ENCODE data around the gene PACRG.

PACRG gene

DNA sequence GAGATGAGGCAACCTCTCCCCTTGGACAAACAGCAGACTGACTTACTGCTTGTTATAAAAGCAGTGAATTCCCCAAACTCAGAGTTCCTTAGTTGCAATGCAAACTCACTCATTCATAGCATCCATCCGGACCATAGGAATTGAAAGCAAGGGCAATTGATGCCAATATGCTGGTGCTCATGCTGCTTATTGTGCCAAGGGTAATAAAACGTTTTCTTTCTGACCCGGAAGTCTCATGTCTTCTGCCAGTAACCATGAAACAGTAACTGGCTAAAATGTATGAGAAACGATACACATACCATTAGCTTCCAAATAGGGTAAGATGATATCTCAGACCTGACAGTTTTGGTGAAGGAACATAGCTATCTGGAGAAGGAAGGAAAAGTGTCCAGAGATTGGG, 18.3 kb upstream of the PACRG start:
- H3K36me3 ChIP-seq (ENCODE audit: control insufficient read depth, insufficient read depth, low read length): no peaks in the 10 kb centered on the region
- no peaks in the 10 kb centered on the region for H3K4me1 ChIP-seq (ENCODE audit: control insufficient read depth, insufficient read depth, low read length, poor library complexity, severe bottlenecking)
- H3K9me3 ChIP-seq (ENCODE audit: control insufficient read depth, low read length): no peaks in the 10 kb centered on the region
- no peak overlapping the region for H3K27ac ChIP-seq (ENCODE audit: low read depth, low read length, severe bottlenecking)
- WGBS, 2 experiments (ENCODE audit: insufficient coverage in 2 of 2): 83 to 100% methylated on average over 1 to 2 of the region's 4 CpGs
- H3K4me3 ChIP-seq (ENCODE audit: extremely low read depth, insufficient read depth, low read length, poor library complexity, severe bottlenecking): no peak overlapping the region

GRCh38 chr6:162710419-162710818, 17.4 kb upstream of the PACRG start:
- no CpG with 5 or more reads among the region's 1 CpG for WGBS, 2 experiments (ENCODE audit: insufficient coverage in 2 of 2)
- Histone ChIP-seq H3K4me1 (ENCODE audit: control insufficient read depth, insufficient read depth, low read length, poor library complexity, severe bottlenecking) (no peaks in the 10 kb centered on the region), H3K36me3 (ENCODE audit: control insufficient read depth, insufficient read depth, low read length) (no peaks in the 10 kb centered on the region), H3K27ac (ENCODE audit: low read depth, low read length, severe bottlenecking) (no peak overlapping the region), H3K4me3 (ENCODE audit: extremely low read depth, insufficient read depth, low read length, poor library complexity, severe bottlenecking) (no peak overlapping the region), H3K9me3 (ENCODE audit: control insufficient read depth, low read length) (no peaks in the 10 kb centered on the region)

GRCh38 chr6:162710936-162711335, 16.8 kb upstream of the PACRG start:
- H3K36me3 ChIP-seq (ENCODE audit: control insufficient read depth, insufficient read depth, low read length): no peaks in the 10 kb centered on the region
- no peak overlapping the region for H3K4me3 ChIP-seq (ENCODE audit: extremely low read depth, insufficient read depth, low read length, poor library complexity, severe bottlenecking)
- no peak overlapping the region for H3K27ac ChIP-seq (ENCODE audit: low read depth, low read length, severe bottlenecking)
- no peaks in the 10 kb centered on the region for H3K9me3 ChIP-seq (ENCODE audit: control insufficient read depth, low read length)
- 90 to 92% methylated on average over 2 of the region's 2 CpGs for WGBS, 2 experiments (ENCODE audit: insufficient coverage in 2 of 2)
- no peaks in the 10 kb centered on the region for H3K4me1 ChIP-seq (ENCODE audit: control insufficient read depth, insufficient read depth, low read length, poor library complexity, severe bottlenecking)

DNA sequence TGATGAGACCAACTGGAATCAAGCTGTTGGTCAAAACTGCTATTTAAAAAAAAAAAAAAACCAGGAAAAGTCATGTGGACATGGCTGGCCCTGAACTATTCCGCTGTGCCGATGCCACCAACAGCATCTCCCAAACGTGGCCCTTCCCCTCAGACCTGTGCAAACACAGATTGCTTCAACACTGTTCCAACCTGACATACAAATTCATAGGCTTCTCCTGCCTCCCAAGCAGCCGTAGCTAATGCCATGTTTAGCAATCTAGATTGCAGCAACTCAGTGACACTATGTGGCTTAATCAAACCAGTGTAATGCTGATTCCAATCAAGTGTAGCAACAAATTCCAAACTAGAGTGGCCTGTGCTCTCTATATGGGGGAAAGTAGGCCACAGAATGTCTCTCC, 16.4 kb upstream of the PACRG start:
- Histone ChIP-seq H3K4me1 (ENCODE audit: control insufficient read depth, insufficient read depth, low read length, poor library complexity, severe bottlenecking) (no peaks in the 10 kb centered on the region), H3K36me3 (ENCODE audit: control insufficient read depth, insufficient read depth, low read length) (no peaks in the 10 kb centered on the region), H3K4me3 (ENCODE audit: extremely low read depth, insufficient read depth, low read length, poor library complexity, severe bottlenecking) (no peak overlapping the region), H3K27ac (ENCODE audit: low read depth, low read length, severe bottlenecking) (no peak overlapping the region), H3K9me3 (ENCODE audit: control insufficient read depth, low read length) (no peaks in the 10 kb centered on the region)
- WGBS, 2 experiments (ENCODE audit: insufficient coverage in 2 of 2): 70 to 72% methylated on average over 4 of the region's 4 CpGs

GRCh38 chr6:162712694-162713093, 15.1 kb upstream of the PACRG start:
- no peaks in the 10 kb centered on the region for H3K4me1 ChIP-seq (ENCODE audit: control insufficient read depth, insufficient read depth, low read length, poor library complexity, severe bottlenecking)
- no peak overlapping the region for H3K4me3 ChIP-seq (ENCODE audit: extremely low read depth, insufficient read depth, low read length, poor library complexity, severe bottlenecking)
- H3K36me3 ChIP-seq (ENCODE audit: control insufficient read depth, insufficient read depth, low read length): no peaks in the 10 kb centered on the region
- no peak overlapping the region for H3K27ac ChIP-seq (ENCODE audit: low read depth, low read length, severe bottlenecking)
- WGBS, 2 experiments (ENCODE audit: insufficient coverage in 2 of 2): no CpG with 5 or more reads among the region's 2 CpGs
- H3K9me3 ChIP-seq (ENCODE audit: control insufficient read depth, low read length): no peaks in the 10 kb centered on the region

- Histone ChIP-seq H3K4me3 (ENCODE audit: extremely low read depth, insufficient read depth, low read length, poor library complexity, severe bottlenecking) (no peak overlapping the region), H3K27ac (ENCODE audit: low read depth, low read length, severe bottlenecking) (no peak overlapping the region), H3K9me3 (ENCODE audit: control insufficient read depth, low read length) (no peaks in the 10 kb centered on the region), H3K4me1 (ENCODE audit: control insufficient read depth, insufficient read depth, low read length, poor library complexity, severe bottlenecking) (no peaks in the 10 kb centered on the region), H3K36me3 (ENCODE audit: control insufficient read depth, insufficient read depth, low read length) (no peaks in the 10 kb centered on the region)
- WGBS, 2 experiments (ENCODE audit: insufficient coverage in 2 of 2): 53 to 63% methylated on average over 5 to 6 of the region's 13 CpGs
Measured at GRCh38 chr6:162713974-162714780, 13.6 kb upstream of the PACRG start.

DNA sequence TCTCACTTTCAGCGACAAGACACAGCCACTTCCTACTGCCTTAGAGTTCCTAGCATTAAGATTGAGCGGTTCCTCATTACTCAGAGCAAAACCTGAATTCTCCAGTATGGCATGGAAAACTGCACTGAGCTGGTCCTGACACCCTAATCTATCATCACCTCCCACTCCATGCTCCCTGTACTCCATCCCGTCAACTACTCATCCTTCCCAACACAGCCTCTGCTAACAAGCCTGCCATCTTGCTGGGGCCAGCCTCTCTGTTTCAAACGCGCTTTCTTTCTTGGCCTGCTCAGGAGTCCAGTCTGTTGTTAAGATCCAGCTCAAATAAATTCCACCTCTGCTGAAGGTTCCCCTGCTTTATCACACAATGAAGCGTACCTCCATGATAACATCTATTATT, 12.2 kb upstream of the PACRG start:
- Histone ChIP-seq H3K4me3 (ENCODE audit: extremely low read depth, insufficient read depth, low read length, poor library complexity, severe bottlenecking) (no peak overlapping the region), H3K9me3 (ENCODE audit: control insufficient read depth, low read length) (no peaks in the 10 kb centered on the region), H3K27ac (ENCODE audit: low read depth, low read length, severe bottlenecking) (no peak overlapping the region), H3K4me1 (ENCODE audit: control insufficient read depth, insufficient read depth, low read length, poor library complexity, severe bottlenecking) (no peaks in the 10 kb centered on the region), H3K36me3 (ENCODE audit: control insufficient read depth, insufficient read depth, low read length) (no peaks in the 10 kb centered on the region)
- WGBS, 2 experiments (ENCODE audit: insufficient coverage in 2 of 2): 88 to 95% methylated on average over 5 to 6 of the region's 6 CpGs

DNA sequence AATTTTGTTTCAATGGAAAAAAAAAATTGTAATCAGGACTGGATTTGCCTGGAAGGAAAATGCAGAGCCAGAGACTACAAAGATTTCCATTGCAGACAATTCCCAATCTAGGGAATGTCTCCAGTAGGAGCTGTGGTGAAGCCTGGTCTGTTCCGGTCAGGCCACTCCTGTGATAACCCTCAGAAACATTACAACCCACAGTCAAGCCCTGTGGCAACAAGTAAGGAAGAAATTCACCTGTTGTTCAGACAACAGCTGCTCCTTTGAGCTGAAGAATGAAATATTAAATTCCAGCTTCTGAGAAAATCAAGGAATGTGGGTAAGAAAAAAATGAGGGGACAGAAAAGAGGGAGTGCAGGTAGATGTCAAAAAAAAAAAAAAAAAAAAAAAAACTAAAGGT, 8.2 kb upstream of the PACRG start:
- no peak overlapping the region for H3K4me3 ChIP-seq (ENCODE audit: extremely low read depth, insufficient read depth, low read length, poor library complexity, severe bottlenecking)
- H3K27ac ChIP-seq (ENCODE audit: low read depth, low read length, severe bottlenecking): no peak overlapping the region
- H3K9me3 ChIP-seq (ENCODE audit: control insufficient read depth, low read length): no peaks in the 10 kb centered on the region
- H3K4me1 ChIP-seq (ENCODE audit: control insufficient read depth, insufficient read depth, low read length, poor library complexity, severe bottlenecking): no peaks in the 10 kb centered on the region
- WGBS, 2 experiments (ENCODE audit: insufficient coverage in 2 of 2): 100% methylated on average over 1 of the region's 1 CpG; no CpG with 5 or more reads in 1 of the 2 experiments
- H3K36me3 ChIP-seq (ENCODE audit: control insufficient read depth, insufficient read depth, low read length): no peaks in the 10 kb centered on the region

- no peaks in the 10 kb centered on the region for H3K9me3 ChIP-seq (ENCODE audit: control insufficient read depth, low read length)
- H3K4me3 ChIP-seq (ENCODE audit: extremely low read depth, insufficient read depth, low read length, poor library complexity, severe bottlenecking): no peak overlapping the region
- no peaks in the 10 kb centered on the region for H3K36me3 ChIP-seq (ENCODE audit: control insufficient read depth, insufficient read depth, low read length)
- H3K4me1 ChIP-seq (ENCODE audit: control insufficient read depth, insufficient read depth, low read length, poor library complexity, severe bottlenecking): no peaks in the 10 kb centered on the region
- no peak overlapping the region for H3K27ac ChIP-seq (ENCODE audit: low read depth, low read length, severe bottlenecking)
- 88 to 100% methylated on average over 1 to 2 of the region's 2 CpGs for WGBS, 2 experiments (ENCODE audit: insufficient coverage in 2 of 2)
Measured at GRCh38 chr6:162721404-162721687, 6.4 kb upstream of the PACRG start.

- no peaks in the 10 kb centered on the region for H3K9me3 ChIP-seq (ENCODE audit: control insufficient read depth, low read length)
- WGBS, 2 experiments (ENCODE audit: insufficient coverage in 2 of 2): 73 to 100% methylated on average over 1 to 2 of the region's 2 CpGs
- H3K27ac ChIP-seq (ENCODE audit: low read depth, low read length, severe bottlenecking): no peak overlapping the region
- H3K36me3 ChIP-seq (ENCODE audit: control insufficient read depth, insufficient read depth, low read length): no peaks in the 10 kb centered on the region
- no peak overlapping the region for H3K4me3 ChIP-seq (ENCODE audit: extremely low read depth, insufficient read depth, low read length, poor library complexity, severe bottlenecking)
- no peaks in the 10 kb centered on the region for H3K4me1 ChIP-seq (ENCODE audit: control insufficient read depth, insufficient read depth, low read length, poor library complexity, severe bottlenecking)
Measured at GRCh38 chr6:162722226-162722625, 5.5 kb upstream of the PACRG start.

DNA sequence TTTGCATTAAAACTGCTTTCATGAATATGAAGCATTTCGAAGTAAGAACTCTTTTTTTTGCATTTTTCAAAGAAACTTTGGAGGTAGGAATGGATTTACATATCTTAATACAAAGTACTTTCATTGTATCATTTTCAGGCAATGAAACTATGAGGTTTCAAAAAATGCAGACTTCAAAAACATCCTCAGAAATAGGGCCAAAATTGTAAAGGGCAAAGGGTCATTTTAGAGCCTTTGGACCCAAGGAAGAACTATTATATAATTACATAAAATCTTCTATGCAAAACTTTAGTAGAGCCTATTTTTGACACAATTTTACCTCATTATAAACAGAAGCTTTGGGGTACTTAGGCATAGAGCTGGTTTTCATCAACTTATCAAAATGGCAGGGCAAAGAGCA, 5.1 kb upstream of the PACRG start:
- Histone ChIP-seq H3K27ac (ENCODE audit: low read depth, low read length, severe bottlenecking) (no peak overlapping the region), H3K36me3 (ENCODE audit: control insufficient read depth, insufficient read depth, low read length) (no peaks in the 10 kb centered on the region), H3K4me1 (ENCODE audit: control insufficient read depth, insufficient read depth, low read length, poor library complexity, severe bottlenecking) (no peaks in the 10 kb centered on the region), H3K9me3 (ENCODE audit: control insufficient read depth, low read length) (no peaks in the 10 kb centered on the region), H3K4me3 (ENCODE audit: extremely low read depth, insufficient read depth, low read length, poor library complexity, severe bottlenecking) (no peak overlapping the region)
- WGBS, 2 experiments (ENCODE audit: insufficient coverage in 2 of 2): no CpG with 5 or more reads among the region's 1 CpG

Data from mesodermal cell (in vitro differentiated cells).